GM19468 (cell line): ENCODE results near the gene ASAP3.

Experiments used
- ATAC-seq: cut with Tn5 transposase; IDR thresholded peaks from one replicate; pipeline ENCODE4 v1.9.1; 2021; ENCODE audit warnings: mild to moderate bottlenecking, moderate library complexity, moderate number of reproducible peaks; ENCODE audit not compliant: unreplicated experiment; ENCODE audit errors: extremely low read depth

ASAP3 gene

DNA sequence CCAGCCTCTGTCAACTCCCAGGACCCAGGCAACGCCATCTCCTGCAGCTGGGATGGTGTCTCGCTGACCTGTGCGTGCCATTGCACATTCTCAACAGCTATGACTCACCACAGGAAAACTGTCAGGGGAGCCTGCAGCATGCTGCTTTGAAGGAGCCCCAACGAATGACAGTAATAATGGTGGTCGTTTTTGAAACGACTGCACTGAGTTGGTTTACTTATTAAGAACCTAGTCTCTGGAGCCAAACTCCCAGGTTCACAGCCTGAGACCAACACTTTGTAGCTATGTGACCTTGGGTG lies 81.0 kb downstream of the ASAP3 start:
- no peak for ATAC-seq

DNA sequence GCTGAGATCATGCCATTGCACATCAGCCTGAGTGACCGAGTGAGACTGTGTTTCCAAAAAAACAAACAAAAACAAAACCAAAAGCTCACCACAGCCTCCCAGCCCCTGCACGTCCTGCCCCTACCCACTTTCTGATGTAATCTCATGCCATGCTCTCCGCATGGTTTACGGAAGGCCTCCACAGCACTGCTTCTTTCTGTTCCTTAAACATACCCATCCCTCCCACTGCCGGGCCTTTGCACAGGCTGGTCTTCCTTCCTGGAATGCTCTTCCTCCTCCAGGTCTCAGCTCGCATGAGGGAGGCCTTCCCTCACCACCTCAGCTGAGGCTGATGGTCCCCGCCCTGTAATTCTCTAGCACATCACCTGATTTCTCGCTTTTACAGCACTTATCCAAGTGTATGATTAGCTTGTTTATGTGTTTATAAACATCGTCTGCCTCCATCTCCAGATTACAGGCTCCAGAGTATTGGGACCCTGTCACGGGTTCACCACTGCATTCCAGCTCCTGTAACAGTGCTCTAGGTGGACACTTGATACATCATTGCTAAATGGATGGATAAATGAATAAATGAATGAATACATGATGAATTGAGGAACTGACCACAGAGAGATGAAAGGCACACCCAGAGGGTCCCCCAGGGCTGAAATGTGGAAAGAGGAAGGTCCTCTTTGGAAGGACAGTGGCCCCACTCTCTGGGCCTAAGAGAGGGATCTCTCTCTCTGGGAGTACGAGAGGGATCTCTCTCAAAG lies 81.5 kb downstream of the ASAP3 start:
- ATAC-seq = no peak

DNA sequence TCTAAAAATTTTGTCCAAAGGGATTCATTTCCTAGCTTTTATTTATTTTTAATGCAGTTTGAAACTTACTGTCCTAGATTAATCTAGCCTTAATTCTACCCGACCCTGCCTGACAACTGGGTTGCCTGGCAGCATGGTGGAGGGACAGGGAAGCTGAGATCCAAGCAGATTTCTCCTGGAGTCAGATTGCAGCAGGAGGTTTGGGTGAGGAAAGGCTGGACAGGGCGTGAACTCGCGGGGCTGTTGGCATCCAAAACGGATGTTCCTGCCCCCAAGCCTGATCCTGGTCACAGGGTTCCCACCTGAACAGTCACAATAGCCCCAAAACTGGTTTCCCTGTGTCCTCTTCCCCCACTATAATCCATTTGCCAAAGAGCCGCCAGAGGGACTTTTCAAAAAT lies 82.7 kb downstream of the ASAP3 start:
- ATAC-seq = no peak

DNA sequence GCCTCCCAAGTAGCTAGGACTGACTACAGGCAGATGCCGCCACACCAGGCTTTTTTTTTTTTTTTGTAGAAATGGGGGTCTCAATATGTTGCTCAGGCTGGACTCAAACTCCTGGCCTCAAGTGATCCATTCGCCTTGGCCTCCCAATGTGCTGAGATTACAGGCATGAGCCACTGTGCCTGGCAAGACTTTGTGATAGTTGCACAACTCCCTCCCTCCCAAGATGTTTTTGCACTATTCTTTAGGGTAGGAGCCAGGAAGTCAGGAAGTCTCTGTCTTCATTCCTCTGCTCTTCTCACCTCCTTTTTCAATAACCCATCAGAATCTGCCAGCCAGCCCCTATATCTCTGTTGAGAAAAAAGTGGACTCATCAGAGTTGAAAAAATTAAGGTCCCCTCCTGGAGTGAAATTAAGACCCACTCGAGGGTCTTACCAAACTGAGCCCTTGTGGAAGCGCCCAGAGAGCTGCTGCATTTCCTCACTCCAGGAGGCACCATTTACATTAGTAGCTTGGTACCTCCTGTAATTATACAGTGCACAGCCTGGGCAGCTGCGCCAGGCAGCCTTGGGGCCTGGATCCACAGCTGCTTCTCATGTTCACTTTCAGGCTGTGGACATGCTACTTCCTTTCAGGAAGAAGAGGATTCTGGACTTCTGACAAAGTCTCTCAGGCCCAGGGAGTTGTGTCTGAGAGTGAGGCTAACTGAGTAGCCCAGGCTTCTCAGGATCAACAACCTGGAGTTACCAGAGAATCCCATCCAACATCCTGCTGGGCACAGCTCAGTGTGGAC lies 83.5 kb downstream of the ASAP3 start:
- ATAC-seq = no peak

DNA sequence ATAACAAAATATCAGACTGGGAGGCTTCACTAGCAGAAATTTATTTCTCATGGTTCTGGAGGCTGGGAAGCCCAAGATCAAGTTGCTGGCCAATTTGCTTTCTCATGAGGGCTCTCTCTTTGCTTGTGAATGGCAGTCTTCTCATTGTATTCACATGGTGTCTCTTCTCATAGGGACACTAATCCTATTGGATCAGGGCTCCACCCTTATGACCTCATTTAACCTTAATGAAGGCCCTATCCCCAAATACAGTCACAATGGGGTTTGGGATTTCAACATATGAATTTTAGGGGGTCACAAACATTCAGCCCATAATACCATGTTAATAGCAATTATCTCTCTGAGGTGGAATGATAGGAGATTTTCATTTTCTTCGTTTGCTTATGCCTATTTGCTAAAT lies 84.8 kb downstream of the ASAP3 start:
- ATAC-seq = no peak

DNA sequence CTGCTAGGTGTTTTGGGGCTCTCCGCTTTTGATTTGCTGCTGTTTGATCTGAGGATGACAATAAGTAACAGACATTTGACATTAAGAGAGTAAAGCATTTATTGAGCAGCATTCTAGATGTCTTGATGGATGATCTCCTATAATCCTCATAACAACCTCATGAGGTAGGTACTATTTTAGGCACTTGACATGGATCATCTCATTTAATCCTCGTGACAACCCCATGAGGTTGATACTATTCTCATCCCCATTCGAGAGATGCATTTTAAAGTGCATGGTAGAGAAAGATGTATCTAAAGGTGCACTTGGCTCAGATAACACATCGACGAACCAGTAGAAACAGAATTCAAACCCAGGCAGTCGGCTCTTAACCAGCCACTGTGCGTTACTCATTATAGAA lies 86.1 kb downstream of the ASAP3 start:
- ATAC-seq = no peak

DNA sequence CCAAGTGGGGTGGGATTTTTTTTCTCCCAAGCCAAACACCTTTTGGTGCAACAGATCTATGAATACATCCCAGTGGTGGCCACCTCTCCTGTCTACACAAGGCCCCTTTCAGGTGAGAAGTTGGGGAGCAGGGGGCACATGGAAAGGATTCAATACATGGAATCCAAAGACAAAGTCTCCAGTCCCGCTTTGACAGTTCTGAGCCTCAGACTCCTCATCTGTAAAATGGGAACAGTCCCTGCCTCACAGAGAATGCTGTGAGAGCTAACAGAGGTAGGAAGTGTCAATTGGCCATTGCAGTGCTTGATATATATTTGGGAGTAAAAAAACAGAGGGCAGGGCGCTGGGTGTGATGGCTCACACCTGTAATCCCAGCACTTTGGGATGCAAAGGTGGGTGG lies 87.6 kb downstream of the ASAP3 start:
- ATAC-seq = no peak

DNA sequence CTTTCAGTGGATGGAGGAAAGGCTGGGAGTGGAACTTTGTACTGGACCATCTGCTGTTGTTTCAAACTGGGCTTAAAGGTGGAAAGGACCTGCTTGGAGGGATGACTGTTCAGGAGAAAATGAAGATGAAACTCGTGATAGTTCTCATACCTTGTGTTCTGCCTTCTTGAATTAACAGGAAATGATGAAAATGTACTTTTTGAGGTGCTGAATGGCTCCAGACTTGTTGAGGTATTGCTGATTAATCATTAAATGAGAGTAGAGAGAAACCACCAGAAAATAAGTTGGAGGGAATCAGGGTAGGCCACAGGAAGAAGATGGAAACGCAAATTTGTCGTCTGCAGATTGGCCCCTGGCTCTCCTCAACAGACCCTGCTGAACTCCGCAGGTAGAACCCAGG lies 88.1 kb downstream of the ASAP3 start:
- no peak for ATAC-seq

DNA sequence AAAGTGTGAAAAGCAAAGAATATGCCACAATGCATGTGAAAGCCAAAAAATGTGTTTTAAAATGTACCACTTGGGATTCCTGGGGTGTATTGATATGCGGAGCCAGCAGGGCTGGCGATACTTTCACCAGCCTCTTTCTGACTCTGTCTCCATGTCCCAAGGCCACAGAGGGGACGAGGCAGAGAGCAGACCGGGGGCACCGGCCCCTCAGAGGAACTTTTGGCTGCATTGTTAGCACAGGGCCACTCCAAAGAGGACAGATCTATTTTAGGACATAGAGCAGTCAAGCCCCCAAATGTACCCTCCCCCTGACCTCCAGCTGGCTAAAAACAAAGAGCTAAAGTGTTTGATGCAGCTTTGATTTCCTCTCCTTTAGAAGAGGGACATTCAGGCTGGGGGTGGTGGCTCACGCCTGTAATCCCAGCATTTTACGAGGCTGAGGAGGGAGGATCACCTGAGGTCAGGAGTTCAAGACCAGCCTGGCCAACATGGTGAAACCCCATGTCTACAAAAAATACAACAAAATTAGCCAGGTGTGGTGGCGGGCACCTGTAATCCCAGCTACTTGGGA lies 88.7 kb downstream of the ASAP3 start:
- ATAC-seq = no peak

DNA sequence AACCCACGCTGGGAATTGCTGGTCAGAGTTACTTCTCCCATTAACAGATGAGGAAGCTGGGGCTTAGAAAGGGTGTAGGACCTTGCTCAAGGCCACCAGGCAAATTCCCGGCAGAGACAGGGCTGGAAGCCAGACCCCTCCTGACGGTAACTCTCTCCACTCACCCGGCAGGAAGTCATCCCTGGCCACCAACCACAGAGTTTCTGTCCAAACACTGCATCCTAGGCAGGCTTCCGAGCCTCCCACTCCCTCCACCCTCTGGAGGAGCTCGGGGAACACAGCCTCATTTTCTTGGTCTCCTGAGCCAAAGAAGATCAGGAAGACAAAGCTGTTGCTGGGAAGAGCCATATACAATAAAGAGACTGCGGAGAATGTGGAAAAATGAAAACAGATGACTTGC lies 89.3 kb downstream of the ASAP3 start:
- ATAC-seq = no peak

DNA sequence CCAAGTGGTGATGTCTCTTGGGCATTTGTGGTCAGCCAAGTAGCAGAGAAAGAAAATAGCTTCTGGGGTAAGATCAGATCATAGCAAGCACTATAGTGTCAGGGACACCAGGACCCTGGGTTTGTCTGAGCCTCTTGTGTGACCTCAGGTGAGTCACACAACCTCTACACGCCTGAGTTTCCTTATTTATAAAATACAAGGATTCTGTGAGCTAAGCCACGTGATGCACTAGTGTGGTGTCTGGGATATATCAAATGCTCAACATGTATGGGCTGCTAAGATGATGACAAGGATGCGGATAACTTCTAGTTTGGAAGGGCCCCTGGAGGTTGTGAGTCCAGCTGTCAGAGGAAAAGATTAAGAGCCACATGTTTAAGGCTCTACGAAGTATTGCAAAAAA lies 89.8 kb downstream of the ASAP3 start:
- no peak for ATAC-seq

DNA sequence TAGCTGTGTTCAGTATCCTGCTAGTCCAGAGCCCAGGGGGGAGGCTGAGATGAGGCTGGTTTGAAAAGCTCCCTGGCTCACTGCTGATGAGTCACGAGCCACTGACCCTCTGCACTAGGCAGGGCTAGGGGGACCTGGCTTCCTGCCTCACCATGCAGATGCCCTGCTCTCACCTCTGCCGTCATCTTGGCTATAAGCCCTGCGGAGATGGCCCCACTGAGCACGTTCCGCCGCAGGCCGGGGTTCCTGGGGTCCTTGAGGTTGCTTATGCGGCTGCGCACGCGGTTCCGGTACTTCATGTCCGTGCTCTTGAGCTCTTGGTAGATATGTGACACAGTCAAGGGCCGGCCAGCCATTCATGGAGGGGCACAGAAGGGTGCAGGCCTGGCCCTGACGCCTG lies 90.3 kb downstream of the ASAP3 start:
- no peak for ATAC-seq

DNA sequence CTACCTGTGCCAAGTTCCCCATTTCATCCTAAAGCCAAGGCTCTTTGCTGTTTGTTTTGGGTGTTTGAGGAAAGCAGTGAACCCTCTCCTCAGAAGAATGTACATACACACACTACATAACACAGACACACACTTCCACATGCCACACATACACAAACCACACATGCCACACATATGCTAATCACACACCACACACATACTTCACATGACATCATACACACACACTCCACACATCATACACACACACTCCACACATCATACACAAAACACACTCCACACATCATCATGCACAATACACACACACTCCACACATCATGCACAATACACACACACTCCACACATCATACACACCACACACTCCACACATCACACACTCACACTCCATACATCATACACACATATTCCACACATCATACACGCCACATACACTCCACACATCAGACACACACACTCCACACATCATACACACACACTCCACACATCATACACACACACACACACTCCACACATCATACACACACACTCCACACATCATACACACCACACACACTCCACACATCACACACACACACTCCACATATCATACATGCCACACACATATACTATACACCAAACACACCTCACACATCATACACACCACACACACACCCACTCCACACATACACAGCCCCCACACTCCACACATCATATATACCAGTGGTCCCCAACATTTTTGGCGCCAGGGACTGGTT lies 91.7 kb downstream of the ASAP3 start:
- no peak for ATAC-seq

DNA sequence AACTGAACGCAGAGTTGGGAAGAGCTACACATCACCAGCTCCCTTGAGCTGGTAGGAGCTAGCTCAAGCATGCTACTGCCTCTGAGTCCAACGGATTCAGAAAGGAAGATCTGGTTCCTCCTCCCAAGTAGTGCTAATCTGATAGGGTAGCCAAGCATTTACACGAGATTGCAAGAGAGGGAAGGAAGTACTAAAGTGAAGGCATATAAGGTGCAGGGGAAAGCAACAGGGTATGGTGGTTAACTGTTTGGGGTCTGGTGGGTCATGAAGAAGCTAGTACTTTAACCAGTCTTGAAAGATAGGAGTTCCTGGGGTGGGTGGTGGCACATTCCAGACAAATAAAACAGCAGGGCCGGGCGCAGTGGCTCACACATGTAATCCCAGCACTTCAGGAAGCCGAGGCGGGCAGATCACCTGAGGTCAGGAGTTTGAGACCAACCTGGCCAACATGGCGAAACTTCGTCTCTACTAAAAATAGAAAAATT lies 94.1 kb downstream of the ASAP3 start:
- ATAC-seq = no peak

DNA sequence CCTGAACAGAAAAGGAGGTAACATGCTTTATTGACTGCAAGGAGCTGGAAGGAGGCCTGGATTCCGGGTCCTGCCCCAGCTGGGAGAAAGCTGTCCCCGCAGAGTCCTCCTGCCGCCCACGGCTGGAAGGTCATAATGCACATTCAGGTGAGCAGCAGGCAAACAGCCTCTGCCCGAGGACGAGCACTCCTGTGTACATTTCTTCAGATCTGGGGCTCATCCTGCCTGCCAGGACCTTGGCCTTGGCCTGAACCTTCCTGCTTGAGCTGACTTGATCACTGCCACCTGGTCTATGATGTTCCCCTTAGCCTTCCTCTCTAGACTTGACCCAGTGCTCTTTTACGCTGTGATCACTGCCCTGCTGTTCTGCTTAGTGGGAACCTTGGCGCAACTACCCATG lies 96.5 kb downstream of the ASAP3 start:
- ATAC-seq = no peak

DNA sequence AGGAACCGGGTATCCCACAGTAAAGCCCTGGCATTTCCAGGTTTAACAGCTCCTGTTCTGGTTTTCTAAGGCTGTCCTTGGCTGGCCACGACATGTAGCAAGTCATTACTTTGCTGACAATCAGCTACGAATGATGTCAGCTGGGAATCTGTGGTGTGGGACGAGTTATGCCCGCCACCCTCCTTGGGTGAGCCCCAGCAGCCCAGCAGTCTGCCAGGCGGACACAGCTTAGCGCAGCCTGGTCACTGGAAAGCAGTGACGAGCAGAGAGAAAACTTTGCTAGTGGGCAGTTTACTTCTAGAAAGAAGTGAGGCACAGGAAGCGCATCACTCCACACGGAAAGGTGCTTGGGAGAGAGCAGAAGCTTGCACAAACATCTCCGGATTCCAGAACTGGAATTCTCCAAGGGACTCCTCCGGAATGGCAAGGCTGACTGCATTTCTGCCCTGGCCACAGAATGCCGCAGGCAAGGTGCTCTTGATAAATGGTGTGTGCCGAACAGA lies 98.8 kb downstream of the ASAP3 start:
- ATAC-seq = no peak

DNA sequence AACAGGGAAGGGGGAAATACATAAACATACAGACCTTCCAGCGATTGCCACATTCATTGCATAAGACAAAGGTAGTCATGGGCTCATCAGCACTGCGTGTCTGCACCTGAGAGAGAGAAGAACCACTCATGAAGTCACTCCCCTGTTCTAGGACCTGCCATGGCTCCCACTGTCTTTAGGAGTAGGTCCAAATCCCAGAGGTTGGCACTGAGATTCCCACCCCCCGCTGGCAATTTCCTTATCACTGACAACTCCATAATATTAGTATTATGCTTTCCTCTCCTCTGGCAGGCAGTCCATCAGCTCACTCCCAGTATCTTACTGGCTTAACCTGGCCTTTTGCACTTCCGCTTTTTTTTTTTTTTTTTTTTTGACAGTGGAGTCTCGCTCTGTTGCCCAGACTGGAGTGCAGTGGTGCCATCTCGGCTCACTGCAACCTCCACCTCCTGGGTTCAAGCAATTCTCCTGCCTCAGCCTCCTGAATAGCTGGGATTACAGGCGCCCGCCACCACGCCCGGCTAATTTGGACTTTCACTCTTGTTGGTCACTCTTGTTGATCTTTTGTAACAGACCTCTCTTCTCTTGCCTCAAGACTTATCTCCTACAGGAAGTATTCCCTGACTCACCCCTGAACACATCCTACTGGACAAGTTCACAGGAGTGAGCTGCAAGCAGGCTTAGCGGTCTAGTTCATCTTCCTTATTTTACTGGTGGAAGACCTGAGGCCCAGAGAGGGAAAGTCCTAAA lies 99.5 kb downstream of the ASAP3 start:
- ATAC-seq = no peak

DNA sequence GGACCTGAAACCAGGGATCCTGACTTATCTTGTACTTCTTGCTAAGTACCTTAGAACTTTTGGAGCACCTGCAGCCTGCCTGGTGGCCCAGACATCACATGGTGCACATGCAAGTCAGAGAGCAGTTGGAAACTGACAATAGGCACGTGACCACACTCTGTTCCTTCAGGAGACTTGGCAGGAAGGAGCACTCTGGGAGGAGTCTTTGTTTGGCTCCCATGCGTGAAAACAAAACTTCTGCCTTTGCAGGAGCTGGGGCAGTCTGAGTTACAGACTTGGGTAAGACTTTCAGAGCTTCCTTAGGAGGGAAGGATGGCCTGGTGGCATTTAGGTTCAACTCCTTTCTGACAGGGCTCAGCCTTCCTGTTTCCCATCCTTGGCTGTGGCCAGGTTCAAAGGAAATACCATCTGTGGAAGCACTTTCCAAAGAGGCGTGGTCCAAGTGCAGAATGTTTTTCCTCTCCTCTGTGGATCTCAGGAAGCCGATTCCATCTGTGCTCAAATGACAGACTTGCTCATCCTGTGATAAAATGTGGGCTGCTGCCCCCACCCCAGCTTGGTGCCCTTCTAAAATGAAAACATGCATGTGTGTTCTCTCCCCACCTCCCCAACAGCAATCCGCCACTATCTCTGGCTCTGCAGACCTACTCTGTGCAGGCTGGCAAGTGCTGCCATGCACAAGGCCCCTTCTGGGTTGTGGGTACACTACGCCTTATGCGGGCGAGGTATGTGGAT lies 100.2 kb downstream of the ASAP3 start:
- no peak for ATAC-seq

DNA sequence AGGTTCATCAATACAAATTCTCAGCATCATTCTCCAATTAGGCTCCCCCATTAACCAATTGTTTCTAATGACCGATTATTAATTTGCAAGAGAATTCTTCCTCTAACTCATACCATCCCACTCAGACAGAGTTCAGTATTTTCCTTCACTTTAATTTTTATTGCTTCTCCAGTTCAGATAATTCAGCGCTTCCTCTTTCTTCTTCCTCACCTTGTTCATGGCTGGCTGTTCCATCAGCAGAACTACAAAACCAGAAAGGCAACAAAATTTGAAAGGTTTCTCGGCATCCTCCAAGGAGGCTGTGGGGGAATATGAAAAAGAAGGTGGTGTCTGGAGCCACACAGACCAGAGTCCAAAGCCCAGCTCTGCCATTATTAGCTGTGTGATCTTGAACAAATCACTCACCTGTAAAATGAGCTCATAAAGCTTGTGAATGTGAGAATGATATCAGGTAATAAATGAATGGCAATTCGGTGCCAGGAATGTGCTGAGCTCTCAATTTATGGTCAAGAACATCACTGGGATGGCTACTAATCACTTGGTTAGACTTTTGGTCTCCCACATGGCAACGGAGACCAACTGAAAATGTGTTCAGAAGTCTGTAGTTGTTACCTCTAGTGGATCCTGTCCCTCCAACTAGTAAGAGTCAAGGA lies 102.6 kb downstream of the ASAP3 start:
- ATAC-seq = no peak
